Left ventricle myocardium inferior (tissue), 1 donor: ENCODE measurements around the gene CIAPIN1. TPM values are rescaled to one million over a fixed set of nuclear protein-coding genes. Genes with fewer than 3 reads are reported as not detected.

ENCODE experiments used
- DNase-seq: peaks from one replicate; pipeline ENCODE4 v3.0.0-alpha.2; 2020
- H3K27ac ChIP-seq: fragments of 200-600 bp; replicated peaks from 2 replicates; pipeline ENCODE4 v1.8.0; 2021
- H3K27me3 ChIP-seq: fragments of 200-600 bp; 2 replicates; pipeline ENCODE4 v1.8.0; 2021; ENCODE audit warnings: low read depth
- H3K36me3 ChIP-seq: fragments of 200-600 bp; 2 replicates; pipeline ENCODE4 v1.8.0; 2021
- H3K4me1 ChIP-seq: fragments of 200-600 bp; 2 replicates; pipeline ENCODE4 v1.8.0; 2021
- H3K4me3 ChIP-seq: fragments of 200-600 bp; 2 replicates; pipeline ENCODE4 v1.8.0; 2021; ENCODE audit warnings: mild to moderate bottlenecking, moderate library complexity
- H3K9me3 ChIP-seq: fragments of 200-600 bp; replicated peaks from 2 replicates; pipeline ENCODE4 v1.8.0; 2021
- intact Hi-C: fragments of 100-400 bp; cut with micrococcal nuclease; formaldehyde crosslinking; loops from one replicate; pipeline ENCODE4 v1.11.0; 2022
- total RNA-seq: library from RNA; stranded (reverse); fragmentation: NEBNext Ultra II Directional; extraction: Animal tissue kit (Norgen Biotek cat#: 25700); gene quantifications from one replicate; pipeline ENCODE4 v1.2.1, GENCODE V29; 2021
- TF ChIP-seq, protein P1 (sequence below): fragments of 200-600 bp; IDR thresholded peaks from 2 replicates; pipeline ENCODE4 v1.8.0; 2021; ENCODE audit warnings: antibody characterized with exemption, mild to moderate bottlenecking, borderline replicate concordance
- donor health status: DM: no; HTN: yes; CAD: no; lungs with severe emphysema.

The CIAPIN1 gene
- total RNA-seq, 1 donor from 2014 or later = 43.2 TPM

DNA sequence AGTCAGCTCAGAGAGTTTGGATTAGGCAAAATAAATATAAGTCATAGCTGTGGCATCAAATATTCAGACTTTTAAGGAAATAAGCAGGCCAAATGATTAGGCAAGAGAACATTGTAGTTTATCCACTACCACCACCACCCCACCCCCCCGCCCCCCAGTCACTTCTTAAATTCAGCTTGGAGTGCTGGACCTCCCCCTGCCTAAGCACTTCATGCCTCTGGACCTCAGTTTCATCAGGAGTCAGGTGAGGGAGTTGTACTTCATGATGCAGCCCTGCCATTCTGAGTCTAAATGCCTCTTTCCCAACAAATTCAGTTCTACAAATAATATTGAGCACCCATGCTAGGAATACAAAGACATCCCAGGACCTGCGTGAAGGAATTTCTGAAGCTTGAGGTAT is 17.3 kb upstream of the CIAPIN1 start:
- intact Hi-C loops = no loop called here
- Histone ChIP-seq H3K4me3 (no peak overlapping the region), H3K27me3 (no peaks in the 10 kb centered on the region), H3K9me3 (no peaks in the 10 kb centered on the region), H3K36me3 (peaks cover 74% of the 10 kb centered on the region), H3K4me1 (peaks cover 41% of the 10 kb centered on the region), H3K27ac (no peak overlapping the region)
- DNase-seq = no peak
- TF ChIP-seq, protein P1, sequence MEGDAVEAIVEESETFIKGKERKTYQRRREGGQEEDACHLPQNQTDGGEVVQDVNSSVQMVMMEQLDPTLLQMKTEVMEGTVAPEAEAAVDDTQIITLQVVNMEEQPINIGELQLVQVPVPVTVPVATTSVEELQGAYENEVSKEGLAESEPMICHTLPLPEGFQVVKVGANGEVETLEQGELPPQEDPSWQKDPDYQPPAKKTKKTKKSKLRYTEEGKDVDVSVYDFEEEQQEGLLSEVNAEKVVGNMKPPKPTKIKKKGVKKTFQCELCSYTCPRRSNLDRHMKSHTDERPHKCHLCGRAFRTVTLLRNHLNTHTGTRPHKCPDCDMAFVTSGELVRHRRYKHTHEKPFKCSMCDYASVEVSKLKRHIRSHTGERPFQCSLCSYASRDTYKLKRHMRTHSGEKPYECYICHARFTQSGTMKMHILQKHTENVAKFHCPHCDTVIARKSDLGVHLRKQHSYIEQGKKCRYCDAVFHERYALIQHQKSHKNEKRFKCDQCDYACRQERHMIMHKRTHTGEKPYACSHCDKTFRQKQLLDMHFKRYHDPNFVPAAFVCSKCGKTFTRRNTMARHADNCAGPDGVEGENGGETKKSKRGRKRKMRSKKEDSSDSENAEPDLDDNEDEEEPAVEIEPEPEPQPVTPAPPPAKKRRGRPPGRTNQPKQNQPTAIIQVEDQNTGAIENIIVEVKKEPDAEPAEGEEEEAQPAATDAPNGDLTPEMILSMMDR = no peak

DNA sequence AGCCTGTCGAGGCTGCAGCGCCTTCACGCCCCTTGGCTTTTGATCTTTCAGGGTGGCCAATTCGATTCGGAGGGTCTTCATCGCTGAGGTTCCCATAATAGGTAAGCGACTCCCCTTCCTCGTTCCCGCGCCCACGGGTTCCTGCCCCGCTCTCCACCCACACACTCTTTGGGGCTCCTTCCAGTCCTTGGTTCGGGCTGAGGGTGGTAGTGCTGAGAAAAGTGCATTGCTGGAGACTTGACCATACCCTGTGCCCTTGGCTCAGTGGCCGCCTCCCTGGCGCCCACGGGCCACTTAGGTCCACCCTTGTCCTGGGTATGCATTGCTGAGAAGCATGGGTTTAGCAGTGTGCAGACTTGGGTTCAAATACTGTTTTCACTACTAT is 15.8 kb upstream of the CIAPIN1 start:
- Histone ChIP-seq H3K4me3 (peak overlapping the region; percentile 94), H3K27ac (peak overlapping the region; percentile 88), H3K4me1 (peaks cover 40% of the 10 kb centered on the region), H3K36me3 (peaks cover 74% of the 10 kb centered on the region), H3K27me3 (no peaks in the 10 kb centered on the region), H3K9me3 (no peaks in the 10 kb centered on the region)
- intact Hi-C loops = no loop called here
- DNase-seq = no peak
- TF ChIP-seq, protein P1 = no peak

DNA sequence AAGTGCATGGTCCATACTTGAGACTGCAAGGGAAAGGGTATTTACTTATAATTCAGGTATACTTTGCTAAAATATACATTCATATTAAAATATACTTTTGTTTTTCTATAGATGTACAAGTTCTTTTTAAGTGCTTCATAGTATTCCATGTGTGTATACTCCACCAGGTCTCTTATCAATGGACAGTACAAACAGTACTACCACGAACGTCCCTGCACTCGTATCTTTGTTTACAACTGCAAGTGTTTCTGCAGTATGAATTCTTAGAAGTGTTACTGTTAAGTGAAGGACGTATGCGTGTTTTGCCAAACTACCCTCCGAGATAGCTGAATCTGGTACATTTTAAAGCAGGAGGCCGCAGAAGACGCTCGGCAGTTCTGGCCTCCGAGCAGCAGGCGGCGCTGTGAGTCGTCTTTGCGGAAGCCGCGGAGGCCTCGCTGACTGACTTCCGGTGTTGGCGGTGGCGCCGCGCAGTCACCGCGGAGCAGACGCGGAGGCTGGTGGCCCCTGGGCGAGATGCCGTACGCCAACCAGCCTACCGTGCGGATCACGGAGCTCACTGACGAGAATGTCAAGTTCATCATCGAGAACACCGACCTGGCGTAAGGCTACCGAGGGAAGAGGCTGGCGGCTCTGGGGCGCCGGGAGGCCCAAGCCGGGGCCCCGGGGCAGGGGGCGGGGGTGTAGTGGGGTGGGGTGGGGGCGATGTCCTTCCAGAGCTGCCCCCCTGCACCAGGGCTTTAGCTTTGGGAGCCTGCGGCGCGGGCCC is 15.2 kb upstream of the CIAPIN1 start, which contains the start of gene POLR2C:
POLR2C (plus strand) TSS at position 471 of the 769 bp plus-strand sequence; CDS start at position 517, 46 bp downstream.
- peaks cover 40% of the 10 kb centered on the region for H3K4me1 ChIP-seq
- H3K36me3 ChIP-seq = peaks cover 74% of the 10 kb centered on the region
- DNase-seq = peak; percentile 89
- H3K27ac ChIP-seq = peak within 1 kb of the TSS; percentile 88
- intact Hi-C loops = no loop called here
- no peaks in the 10 kb centered on the region for H3K27me3 ChIP-seq
- TF ChIP-seq, protein P1 = peak; percentile 98
- H3K9me3 ChIP-seq = no peaks in the 10 kb centered on the region
- peak within 1 kb of the TSS; percentile 94 for H3K4me3 ChIP-seq

DNA sequence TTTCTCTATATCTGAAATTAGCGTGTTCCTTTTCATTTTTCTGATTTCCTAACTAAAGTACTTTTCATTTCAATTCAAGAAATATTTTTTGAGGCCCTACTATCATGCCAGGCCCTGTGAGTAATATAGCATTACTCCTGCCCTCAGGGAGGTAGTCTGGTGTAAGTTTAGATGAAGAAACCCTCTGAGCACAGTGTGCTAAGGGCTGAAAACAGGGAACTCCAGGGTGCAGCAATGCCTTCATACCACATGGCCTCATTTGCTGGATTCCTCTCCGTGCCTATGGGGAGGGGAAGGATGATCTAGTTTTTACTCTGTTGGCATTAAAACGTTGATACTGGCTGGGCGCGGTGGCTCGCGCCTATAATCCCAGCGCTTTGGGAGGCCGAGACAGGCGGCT is 4.8 kb upstream of the CIAPIN1 start:
- intact Hi-C loops = no loop called here
- H3K4me1 ChIP-seq = peaks cover 32% of the 10 kb centered on the region
- TF ChIP-seq, protein P1 = no peak
- H3K36me3 ChIP-seq = peaks cover 63% of the 10 kb centered on the region
- no peak overlapping the region for H3K4me3 ChIP-seq
- H3K9me3 ChIP-seq = no peaks in the 10 kb centered on the region
- DNase-seq = no peak
- no peak overlapping the region for H3K27ac ChIP-seq
- no peaks in the 10 kb centered on the region for H3K27me3 ChIP-seq

DNA sequence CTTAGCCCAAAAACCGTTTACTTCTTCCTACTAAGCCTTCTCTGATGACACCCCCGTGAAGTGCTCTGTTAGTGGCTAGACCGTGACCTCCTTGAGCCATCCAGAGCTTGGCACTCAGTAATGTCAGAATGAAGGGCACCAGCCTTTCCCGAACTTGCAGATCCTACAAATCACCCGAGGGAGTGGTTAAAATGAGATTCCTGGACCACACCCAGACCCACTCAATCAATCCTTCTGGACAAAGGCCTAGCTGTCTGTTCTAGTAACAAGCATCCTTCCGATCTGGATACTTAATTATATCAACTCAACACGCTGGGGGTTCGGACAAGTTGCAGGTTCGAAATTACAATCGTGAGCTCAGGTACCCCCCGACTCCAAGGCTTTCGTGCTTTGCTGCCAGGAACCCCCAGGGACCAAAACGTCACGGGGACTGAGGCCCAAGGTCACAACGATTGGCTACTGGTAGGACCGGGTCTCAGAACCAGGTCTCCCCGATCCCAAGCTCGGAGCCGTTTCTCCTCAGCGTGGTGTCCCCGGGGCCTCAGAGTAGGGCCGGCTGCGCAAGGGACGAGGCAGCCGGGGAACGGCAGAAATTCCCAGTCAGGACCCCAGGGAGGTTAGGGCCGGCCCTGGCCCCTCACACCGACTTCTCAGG is 527 bp downstream of the CIAPIN1 start:
- H3K4me3 ChIP-seq = peak overlapping the region; percentile 98
- H3K36me3 ChIP-seq = peaks cover 15% of the 10 kb centered on the region
- no peaks in the 10 kb centered on the region for H3K27me3 ChIP-seq
- H3K4me1 ChIP-seq = peaks cover 63% of the 10 kb centered on the region
- no peaks in the 10 kb centered on the region for H3K9me3 ChIP-seq
- peak; percentile 36 for DNase-seq
- TF ChIP-seq, protein P1 = no peak
- peak overlapping the region; percentile 98 for H3K27ac ChIP-seq
- intact Hi-C loops = no loop called here
